HG03097 (cell line): ENCODE measurements around the gene RIMBP2.

Experiments used
- ATAC-seq: cut with Tn5 transposase; IDR thresholded peaks from one replicate; pipeline ENCODE4 v1.9.1; 2021; ENCODE audit not compliant: unreplicated experiment, low FRiP score

RIMBP2 gene

DNA sequence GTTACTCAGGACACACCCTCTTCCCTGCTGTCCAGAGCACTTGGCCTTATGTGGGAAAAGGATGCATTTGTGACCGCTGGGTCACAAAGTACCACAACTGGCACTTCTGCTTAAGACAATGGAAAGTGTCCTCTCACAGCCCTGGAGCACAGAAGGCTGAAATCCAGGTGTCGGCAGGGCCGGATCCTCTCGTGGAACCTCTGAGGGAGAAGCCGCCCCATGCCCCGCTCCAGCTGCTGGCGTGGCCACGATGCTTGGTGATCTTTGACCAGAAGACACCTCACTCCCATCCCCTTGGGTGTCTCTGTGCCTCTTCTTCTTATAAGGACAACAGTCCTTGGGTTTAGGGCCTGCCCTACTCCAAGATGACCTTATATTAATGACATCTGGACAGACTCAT, 221.4 kb downstream of the RIMBP2 start:
- no peak for ATAC-seq

DNA sequence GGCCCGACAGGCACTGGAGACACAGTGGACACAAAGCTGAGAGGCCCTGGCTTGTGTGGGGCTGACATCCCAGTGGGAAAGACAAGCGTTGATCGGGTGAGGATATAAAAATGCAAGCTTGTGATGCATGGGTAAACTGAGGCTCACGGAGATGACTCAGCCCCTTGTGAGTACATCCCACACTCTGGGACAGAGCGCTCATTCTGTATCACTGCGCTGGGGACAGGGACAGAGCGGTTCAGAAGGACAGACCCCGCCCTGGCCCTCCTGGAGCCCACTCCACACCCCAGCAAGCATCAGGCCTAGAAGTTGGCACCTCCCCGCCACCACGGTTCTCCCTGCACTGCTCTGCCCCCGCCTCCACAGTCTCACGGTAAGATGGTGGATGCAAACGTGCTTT, 222.1 kb downstream of the RIMBP2 start:
- ATAC-seq, result no peak

DNA sequence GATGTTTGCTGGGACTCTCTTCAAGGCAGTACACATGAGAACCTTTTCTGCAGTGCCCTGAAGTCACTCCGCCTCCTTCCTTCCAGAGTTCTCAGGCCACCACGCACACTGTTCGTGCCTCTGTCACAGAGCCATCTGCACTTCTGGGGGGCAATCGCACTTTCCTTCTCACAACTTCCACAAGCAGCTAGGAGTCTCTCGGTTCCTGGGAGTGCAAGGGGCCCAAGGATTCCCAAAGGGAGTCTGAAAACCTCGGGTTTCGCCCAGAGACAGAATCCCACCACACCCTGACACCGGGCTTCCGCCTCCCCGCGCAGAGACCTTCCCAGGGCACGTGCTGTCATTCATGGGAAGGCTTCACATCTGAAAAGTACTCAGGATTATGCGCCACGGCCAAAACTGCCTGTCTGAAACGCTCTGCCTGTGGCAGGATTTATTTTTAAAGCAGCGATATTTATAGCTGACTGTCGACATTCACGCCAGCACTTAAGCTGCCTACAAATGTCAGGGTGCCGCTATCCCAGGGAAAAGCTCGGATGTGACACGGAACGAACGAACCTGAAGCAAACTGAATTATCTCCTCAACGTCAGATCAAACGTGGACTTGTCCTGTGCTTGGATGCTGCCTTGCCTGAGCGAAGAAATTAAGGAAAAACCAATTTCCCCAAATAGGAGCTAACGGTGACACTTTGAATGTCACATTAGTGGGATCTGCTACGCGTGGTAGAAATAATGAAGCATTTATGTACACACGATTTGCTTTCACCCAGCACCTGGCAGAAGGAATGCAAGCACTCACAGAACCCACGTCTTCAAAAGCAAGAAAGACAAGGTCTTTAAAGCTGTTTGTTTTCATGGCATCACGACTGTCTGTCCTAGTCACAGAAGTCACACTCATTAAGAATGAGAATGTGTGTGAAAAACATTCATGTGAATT, 224.4 kb downstream of the RIMBP2 start:
- ATAC-seq, result no peak

DNA sequence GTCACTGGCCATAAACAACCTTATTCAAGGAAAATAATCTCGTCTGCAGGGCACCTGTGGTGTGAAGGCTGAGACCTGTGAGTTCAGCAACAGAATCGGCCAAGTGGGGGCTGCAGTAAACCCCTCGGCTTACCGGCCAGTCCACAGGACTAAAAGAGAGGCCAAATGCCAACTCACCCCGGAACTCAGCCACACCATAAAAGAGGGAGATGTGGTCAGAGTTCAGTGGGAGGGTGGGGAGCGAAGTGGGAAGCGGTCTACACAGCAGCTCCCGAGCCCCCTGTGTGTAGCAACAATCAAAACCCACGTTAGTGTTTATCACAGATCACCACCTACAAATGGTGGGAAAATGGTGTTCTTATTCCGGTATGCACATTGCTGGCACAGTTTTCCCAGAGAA, 225.4 kb downstream of the RIMBP2 start:
- no peak for ATAC-seq

DNA sequence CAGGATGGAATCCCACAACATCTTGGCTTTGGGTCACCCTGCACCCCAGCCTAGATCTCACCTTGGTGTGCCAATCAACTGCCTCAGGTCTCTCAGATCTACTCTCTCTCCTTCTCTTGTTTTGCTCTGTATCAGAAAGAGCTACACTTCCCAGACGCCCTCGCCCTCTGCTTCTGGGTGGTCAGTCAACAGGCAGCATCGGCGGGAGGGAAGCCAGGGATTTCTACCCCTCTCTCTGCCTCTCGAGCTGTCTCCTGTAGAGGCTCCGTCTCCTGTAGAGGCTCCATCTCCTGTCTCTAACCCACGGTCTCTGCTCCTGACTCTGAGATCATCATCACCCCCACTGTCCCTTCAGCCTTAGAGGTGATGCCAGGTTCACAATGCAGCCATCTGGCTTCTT, 226.8 kb downstream of the RIMBP2 start:
- ATAC-seq, result no peak

DNA sequence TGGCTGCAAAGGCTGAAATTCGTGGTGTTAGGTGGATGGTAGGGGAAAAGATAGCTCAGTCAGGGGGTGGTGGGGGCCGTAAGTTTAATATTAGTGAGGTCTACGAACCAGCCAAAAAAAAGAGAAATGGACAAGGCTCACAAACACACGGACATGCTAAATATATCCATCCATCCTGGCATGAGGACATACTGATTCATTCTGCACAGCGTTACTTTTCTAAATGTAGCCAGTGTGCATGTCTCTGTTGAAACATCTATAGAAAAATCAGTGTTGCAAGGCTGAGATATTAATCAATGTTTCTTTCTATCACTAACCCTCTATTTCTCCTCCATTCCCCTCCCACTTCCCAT, 227.8 kb downstream of the RIMBP2 start:
- ATAC-seq, result no peak

DNA sequence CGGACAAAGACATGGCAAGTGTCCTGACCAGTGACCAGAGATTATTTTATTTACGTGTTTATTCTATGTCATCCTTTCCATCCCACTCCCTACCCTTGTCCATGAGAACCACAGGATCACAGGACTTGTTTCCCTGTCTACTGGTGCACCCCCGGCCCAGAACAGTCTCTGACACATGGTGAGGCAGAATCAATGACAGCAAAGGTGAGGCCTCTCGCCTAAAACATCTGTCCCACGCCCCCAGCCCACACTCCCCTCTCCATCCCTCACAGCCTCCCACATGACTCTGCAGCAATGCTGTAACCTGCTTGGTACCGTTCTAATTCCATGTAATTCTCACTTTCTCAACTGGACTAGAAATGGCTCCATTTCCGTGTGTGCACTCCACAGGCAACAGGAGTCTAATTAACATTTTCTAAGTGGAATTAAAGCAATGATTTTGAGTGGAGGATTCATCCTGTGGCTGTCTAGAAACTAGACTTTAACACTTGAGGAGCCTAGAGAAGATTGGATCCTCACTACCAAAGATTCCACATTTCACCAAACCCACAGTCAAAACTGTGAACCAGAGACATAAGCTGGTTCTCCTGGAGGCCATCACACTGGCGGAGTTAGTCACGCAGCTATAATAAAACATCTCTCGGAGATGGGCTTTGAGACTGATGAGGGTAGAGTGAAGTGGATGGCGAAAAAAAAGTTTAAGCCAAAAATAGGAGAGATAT, 228.3 kb downstream of the RIMBP2 start:
- ATAC-seq, result no peak

DNA sequence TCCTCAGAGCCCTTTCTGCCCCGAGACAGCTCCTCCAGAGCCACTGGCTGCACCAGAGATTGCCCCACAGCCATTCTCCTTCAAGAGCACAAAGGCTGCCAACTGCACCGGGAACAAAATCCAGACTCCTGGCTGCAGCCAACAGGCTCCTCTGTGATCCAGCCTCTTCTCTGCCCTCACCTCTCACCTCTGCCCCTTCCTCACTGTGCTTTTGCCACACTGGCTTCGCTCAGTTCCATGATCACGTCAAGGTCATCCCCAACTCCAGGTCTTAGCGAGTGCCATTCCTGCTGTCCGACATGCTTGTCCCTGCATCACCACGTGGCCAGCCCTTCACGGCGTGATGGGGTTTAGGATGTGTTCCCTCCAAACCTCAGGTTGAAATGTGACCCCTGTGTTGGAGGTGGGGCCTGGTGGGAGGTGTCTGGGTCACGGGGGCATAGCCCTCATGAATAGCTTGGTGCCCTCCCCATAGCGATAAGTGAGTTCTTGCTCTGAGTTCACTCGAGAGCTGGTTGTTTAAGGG, 229.1 kb downstream of the RIMBP2 start:
- ATAC-seq, result no peak

DNA sequence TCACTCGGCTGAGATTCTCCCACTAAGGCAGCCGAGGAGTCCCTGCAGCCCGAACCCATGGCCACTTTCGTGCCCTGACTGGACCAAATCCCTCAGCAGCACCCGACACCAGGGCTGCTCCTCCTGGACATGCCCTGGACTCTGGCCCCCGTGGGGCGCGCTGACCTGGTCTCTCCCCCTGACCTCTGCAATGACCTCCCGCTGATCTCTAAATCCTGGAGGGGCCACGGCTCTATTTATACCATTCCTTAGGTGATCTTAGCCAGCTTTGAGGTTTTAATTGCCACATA, 230.0 kb downstream of the RIMBP2 start:
- no peak for ATAC-seq

DNA sequence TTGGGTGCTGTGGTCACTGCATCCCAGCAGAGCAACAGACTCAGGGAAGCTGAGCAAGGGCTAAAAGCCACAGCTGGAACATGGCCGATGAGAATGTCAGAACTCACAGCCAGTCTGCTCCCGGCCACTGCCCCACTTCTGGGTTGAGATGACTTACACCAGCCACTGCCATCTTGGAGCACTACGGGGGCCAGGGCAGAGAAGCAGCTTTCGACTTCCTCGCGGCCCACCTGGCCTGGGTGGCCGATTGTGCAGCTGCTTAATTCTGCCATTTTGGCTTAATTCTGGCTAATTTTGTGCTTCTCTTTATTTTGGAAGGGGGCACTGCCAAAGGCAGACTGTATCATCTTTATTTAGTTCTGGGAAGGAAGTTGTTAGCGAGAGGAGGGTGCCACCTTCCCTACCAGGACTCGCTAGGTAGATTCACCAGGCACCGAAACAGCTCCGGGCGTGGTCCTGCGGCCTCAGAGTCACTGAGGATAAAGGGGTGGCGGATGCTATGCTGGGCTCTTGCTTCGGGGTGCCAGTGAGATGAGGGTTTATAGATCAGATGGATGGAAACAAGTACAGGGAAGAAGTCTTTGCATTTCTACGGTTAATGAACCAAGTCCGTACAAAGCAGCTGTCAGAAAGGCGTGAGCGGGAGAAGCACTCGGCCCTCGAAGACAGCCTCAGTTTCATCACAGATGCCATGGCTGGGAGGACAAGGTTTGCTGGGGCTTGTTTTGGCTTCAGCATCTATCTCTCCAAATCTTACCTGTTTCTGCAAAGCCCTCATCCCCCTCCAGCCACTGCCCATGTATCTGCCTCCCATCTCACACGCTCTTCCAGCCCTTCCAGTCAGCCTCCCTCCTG, 230.6 kb downstream of the RIMBP2 start:
- no peak for ATAC-seq

DNA sequence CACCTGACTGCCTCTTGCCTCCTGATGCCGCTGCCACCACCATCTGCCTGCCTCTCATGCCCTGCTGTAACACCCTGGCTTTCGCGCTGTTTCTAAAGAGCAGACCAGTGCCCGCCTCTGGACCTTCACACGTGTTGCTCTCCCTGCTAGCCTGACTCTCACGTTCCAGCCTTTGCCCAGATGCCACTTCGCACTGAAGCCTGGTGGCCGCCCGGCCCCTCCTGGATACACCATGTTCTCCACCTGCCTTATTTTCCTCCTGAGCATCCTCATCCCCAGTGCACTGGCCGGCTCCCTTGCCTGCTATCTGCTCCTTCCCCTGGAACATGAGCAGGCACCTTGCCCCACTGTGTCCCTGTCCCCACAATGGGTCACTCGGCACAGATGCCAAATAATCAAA, 231.9 kb downstream of the RIMBP2 start:
- no peak for ATAC-seq

DNA sequence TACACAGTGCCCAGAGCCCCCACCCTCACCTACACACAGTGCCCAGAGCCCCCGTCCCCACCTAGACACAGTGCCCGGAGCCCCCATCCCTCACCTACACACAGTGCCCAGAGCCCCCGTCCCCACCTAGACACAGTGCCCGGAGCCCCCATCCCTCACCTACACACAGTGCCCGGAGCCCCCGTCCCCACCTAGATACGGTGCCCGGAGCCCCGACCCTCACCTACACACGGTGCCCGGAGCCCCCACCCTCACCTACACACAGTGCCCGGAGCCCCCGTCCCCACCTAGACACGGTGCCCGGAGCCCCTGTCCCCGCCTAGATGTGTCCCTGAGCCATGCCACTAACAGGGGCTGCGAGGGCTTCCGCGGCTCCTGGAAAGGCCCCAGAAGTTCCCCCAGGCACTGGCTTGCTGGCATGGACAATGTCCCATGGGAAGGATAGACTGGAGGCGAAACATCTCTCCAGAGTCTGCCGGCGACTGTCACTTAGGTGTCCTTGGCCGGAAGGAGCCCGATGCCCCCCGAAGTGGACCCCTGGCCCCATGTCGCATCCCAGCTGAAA, 232.4 kb downstream of the RIMBP2 start:
- ATAC-seq, result no peak

DNA sequence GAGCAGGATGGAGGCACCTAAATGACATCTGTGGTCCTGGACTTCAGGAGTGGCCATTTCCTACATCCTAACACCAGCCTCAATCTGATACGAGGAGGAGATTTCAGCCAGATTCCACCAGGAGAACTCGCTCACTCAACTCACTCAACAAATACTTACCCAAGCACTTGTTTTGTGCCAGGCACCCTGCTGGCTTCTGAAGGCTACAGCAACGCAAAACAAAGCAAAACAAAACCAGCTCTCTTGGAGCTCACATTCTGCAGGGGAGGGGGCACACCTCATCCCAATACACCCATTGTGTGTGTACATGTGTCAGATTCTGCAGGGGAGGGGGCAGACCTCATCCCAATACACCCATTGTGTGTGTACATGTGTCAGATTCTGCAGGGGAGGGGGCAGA, 233.7 kb downstream of the RIMBP2 start:
- ATAC-seq, result no peak

DNA sequence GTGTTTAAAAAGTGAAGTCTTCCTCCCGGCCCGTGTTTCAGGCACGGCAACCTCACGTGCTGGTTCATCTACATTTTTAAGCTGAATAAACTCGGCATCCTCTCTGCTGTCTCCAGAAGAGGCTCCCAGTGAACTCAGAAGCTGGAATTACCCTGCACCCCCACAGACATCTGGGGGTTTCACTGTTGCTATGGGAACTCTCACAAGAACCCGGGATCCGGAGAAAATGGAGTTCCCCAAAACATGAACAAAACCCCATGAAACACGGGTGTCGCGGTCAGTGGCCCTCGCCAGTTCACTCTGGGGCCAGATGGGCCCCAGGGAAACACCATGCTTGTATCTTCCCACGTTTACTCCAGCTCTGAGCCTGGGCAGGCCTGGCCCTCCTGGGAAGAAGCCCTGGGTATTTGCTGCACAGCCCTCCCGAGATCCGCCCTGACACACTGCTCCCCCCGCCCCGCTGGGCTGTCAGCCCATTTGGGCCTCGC, 234.7 kb downstream of the RIMBP2 start:
- ATAC-seq, result no peak

DNA sequence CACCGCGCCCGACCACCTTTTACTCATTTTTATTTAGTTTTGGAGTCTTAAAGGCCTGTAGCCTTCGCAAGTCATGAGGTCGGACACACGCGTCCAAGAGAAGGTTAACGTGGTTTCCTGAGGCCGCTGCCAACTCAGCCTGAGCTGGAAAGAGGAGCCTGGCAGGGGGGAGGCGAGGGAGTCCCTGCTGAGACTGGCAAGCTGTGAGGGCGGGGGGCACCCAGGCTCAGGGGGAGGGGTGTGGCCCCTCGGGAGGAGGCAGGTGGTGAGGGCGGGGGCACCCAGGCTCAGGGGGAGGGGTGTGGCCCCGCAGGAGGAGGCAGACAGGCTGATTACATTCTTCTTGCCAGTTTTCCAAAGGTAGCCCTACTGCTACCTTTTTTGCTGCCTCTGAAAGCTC, 235.2 kb downstream of the RIMBP2 start:
- ATAC-seq, result no peak

DNA sequence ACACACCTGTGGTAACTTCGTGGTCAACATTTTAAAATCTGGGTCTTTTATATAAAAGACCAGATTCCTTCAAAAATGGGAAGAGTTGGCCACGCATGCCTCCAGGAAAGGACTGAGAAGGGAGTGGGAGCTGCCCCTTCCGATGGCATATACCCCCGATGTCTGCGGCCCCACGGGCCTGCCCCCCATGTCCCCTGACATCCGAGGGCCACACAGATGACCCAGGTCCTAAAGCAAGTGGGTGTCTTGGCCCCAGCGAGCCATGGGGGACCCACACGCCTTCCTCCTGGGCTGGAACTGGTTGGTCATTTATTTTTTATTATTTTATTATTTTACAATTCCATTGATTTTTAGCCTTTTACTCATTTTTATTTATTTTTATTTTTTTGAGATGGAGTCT, 235.9 kb downstream of the RIMBP2 start:
- no peak for ATAC-seq

DNA sequence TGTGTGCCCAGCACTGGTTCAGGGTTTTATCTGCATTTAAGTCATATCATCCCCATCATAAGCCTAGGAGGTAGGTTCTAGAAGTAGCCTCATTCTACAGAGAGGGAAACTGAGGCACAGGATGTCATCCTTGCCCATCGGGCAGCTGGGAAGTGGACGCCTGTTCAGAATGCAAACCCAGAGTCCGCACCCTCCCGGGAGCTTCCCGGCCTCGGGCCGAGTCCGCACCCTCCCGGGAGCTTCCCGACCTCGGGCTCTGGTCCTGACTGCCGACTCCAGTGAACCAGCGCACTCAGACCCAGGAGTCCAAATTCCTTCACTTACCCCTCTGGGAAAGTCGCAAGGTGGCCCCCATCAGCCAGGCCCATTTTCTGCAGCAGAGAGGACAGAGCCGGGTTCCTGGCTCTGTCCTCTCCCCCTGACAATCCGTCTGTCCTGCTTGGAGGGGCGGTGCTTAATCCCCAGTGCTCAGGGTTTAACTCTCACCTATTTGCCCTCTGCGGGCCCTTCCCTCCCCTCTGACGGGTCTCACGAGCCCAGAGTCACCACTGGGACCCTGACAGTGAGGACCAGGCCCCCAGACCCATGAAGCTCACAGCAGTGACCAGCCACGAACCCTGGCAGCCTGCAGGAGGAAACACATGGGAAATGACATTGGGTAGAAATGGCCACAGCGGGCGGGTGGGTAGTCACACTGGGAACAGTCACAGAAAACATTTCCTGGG, 236.5 kb downstream of the RIMBP2 start:
- ATAC-seq, result no peak

DNA sequence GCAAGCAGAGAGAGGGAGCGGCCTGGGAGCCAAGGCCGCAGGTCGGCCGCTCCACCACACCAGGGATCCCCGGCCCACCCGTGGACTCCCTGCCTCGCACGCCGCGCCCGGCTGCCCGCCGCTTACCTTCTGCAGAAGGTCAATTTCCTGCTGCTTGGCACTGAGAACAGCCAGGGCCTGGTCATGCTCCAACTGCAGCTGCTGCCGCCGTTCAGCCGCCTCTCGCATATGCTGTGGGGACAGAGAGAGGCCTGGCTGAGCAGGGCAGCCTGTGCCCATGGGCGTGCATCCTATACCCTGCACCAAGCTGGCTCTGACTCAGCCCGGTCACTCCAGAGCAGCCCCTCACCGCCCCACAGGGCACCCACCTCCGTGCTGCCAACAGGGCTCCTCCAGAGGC, 237.3 kb downstream of the RIMBP2 start:
- ATAC-seq, result no peak

DNA sequence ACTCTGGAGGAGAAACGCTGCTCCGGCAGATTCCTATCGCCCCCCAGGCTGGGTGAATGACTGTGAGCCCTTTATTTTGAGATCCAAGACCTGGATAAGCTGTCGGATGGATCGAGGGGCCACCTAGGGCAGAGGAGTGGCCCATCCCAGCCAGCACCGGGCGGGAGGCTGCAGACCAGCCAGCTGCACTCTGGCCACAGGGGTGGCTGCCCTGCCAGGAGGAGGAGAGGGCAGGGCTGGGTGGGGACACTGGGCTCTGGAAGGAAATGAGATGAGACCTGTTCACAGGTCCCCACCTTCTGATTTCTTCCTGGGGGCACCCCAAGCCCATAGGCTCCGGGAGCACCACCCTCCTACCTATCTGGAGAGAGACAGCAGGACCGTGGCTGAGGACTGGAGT, 238.4 kb downstream of the RIMBP2 start:
- no peak for ATAC-seq

DNA sequence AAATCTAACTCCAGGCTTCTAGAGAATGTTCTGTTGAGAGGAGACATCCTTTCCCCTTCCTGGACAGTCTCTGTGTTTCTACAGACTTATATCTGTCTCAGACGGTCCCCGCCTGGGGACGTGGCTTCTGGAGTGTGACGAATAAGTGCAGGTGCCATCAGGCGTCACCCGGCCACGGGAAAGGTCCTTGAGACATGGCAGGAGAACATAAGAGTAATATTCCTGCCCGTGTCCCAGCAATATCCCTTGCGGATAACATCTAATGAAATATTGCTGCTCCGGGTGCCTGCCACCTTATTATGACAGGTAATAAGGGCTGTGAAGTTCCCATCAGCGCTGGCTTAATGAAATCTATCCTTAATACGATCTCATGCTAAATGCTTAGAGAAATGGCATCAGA, 238.8 kb downstream of the RIMBP2 start:
- no peak for ATAC-seq
